ENCODE measurements around the gene LIMA1.
A peak's percentile ranks its signal among the peaks of the same experiment; 100 is the strongest.
"Not testable (repeated sequence)": the region's sequence is repeated elsewhere in the genome, so short reads cannot be mapped to it uniquely, and the experiment has no call there.

LIMA1 gene

DNA sequence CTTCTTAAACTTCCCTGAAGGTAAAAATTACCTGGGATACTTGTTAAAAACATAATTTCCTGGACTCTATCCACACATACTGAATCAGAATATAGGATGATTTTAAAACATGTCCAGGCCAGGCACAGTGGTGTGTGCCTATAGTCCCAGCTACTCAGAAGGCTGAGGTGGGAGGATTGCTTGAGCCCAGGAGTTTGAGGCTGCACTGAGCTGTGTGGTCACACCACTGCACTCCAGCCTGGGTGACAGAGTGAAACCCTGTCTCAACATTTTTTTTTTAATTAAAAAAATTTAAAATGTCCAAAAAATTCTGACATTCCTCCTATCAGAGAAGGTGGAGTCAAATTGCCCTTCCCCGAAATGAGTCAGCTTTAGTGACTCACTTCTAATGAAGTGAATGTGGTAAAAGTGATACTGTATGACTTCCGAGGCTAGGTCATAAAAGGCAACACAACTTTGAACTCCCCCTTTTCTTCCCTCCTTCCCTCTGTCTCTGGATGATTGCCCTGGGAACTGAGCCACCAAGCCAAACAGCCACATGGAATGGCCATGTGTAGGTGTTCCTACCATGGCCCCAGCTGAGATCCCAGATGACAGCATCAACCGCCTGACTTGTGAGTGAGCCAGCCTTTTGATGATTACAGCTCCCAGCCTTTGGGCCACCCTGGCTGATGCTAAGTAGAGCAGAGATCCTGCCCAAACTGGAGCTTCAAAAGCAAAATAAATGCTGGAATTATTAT is 36.3 kb downstream of the LIMA1 start:
- no peak for DNase-seq

DNA sequence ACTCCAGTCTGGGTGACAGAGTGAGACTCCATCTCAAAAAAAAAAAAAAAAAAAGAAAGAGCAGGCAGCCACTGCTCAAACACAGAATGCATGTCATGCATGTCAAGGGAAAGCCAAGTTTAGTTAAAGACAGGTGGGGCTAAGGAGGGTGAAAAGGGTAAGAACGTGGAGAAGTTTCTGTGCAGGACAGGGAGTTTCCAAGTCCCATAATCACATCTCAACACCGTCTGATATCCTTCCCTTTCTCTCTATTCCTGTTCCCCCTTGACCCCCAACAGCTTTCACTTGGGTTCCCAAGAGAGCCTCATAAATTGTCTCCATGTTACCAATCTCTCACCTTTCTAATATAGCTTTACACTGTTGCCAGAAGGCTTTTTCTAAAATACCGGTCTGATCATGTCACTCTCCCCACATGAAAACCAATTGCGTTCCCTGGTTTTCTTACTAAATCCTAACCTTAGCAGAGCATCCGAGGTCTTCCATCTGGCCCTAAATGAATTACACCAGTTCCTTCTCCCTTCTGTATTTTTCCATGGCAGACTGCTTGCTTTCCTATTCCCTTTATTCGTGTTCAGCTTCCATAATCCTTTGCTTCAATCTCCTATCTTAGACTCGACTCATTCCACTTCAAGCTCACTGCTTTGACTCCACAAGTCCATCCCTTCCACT is 37.0 kb downstream of the LIMA1 start:
- no peak for DNase-seq

DNA sequence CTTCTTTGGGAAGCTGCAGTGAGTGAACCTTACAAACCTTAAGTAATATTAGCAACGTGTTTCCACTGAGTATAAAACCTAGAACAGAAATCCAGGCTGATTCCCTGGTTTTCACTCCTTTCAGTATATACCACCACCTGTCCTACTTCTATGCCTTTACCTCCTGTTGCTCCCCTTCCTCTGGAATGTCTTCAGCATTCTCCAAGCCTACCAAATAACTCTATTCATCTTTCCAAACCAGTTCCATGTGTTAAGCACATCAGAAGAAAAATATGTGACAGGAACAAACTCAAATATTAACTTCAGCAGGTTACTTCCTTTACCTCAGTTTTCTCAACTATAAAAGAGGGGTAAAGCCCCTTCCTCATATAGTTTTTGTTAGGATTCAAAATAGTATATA is 39.8 kb downstream of the LIMA1 start:
- no peak for DNase-seq

DNA sequence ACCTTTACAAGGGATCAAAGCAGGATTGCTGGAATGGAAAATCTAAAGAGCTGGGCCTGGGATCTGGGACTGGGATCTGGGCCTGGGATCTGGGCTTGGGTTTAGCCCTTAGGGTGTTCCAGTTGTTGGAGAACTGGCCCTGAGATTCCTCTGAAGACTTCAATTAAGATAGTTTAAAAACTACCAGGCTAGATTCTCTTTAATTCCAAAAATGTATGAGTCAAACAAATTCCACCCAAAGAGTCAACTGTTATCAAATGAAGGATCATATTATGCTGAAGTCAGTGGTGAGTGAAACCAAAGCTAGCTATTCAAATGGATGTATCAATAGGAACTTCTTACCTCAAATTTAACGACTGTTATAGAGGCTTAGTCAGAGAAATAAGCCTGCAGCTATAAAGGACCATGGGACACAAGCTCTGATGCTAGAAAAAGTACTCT is 40.5 kb downstream of the LIMA1 start:
- DNase-seq, result no peak

DNA sequence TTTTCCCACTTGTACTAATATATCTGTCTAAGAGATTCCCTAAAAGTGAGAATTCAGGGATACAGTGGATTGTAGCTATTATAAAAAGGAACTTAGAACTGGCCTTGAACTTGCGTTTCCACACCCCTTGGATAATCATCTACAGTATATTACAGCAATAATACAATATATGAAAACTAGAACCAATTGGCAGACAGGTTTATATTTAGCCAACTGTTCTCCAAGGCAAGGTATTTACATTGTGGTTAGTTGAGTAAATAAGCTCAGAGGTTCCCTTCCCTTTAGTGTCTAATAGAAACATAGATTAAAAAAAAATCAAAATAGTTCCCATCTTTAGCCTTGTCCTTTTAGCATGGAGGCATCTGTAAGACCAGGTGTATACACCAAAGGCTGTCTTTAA is 42.1 kb downstream of the LIMA1 start:
- DNase-seq, result no peak

DNA sequence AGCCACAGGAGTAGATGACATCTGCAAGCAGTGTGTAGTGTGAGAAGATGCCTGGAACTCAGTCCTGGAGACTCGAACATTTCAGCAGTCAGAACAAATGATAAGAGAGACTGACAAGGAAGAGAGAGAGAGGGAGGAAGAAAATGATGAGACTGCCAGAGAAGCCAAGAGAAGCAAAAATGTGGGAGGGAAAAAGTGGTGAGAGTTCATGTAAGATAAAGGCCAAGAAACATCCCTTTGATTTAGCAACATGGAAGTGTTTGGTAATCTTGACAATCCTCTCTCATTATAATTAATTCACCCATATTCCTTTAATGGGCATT is 42.6 kb downstream of the LIMA1 start:
- no peak for DNase-seq

DNA sequence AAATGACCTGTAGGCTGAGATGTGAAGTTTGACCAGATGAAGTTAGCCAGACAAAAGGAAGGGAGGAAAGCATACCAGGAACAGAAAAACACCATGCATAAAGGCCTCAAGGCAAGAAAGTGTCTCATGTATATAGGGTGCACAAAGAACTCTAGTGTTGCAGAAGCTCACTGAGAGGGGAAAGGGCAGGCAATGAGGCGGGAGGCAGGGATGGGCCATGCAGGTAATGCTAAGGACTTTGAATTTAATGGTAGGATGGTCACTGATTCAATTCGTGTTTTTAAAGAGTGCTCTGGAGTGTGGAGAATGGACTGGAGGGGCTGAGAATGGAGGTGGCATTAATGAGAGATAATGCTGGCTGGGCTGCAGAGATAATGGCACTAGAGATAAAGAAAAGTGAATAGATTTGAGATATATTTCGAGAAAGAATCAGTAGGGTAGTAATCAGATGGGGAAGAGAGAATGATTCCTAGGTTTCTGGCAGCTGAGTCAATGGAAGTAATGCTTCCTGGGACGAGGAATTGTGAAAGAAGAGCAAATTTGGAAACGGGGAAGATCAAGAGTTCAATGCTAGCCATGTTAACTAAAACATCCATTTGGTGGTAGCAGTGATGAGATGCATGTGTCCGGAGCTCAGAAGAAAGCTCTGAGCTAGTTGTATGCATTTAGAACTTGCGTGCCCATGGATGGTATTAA is 43.1 kb downstream of the LIMA1 start:
- DNase-seq, result no peak

DNA sequence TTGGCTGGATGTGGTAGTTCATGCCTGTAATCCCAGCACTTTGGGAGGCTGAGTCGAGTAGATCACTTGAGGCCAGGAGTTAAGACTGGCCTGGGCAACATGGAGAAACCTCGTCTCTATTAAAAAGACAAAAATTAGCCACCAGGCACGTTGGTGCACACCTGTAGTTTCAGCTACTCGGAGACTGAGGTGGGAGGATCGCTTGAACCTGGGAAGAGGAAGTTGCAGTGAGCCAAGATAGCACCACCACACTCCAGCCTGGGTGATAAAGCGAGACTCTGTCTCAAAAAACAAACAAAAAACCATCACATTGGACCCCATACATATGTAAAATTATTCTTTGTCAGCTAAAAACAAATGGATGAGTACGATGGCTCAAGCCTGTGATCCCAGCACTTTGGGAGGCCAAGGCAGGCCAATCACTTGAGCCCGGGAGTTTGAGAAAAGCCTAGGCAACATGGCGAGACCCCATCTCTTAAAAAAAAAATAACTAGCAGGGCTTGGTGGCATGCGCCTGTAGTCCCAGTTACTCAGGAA is 43.9 kb downstream of the LIMA1 start:
- DNase-seq, result no peak

DNA sequence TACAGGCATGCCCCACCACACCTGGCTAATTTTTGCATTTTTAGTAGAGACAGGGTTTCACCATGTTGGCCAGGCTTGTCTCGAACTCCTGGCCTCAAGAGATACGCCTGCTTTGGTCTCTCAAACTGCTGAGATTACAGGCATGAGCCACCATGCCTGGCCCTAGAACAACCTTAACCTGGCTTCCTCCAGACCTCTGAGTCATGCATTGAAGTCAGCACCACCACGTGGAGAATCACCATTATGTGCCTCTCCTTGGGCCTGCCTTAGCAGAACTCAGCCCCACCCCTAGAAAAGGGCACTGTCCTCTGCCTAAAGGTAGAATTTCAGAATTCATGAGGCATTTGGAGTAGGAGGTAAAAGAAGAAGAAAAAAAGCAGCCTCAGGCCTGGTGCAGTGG is 49.0 kb downstream of the LIMA1 start:
- peak; percentile 24 for DNase-seq

DNA sequence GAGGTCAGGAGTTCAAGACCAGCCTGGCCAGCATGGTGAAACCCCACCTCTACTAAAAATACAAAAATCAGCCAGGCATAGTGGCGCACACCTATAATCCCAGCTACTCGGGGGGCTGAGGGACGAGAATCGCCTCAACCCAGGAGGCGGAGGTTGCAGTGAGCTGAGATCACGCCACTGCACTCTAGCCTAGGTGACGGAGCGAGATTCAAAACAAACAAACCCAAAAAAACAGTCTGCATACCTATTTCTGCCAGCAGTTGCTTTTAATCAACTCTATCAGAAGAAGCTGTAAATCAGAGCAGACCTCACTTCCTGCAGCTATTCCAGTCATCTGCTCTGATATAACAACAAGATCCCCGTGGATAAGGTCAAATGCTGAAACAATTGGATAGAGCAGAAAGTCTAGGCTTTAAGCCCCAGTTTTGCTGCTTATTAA is 50.5 kb downstream of the LIMA1 start:
- no peak for DNase-seq

DNA sequence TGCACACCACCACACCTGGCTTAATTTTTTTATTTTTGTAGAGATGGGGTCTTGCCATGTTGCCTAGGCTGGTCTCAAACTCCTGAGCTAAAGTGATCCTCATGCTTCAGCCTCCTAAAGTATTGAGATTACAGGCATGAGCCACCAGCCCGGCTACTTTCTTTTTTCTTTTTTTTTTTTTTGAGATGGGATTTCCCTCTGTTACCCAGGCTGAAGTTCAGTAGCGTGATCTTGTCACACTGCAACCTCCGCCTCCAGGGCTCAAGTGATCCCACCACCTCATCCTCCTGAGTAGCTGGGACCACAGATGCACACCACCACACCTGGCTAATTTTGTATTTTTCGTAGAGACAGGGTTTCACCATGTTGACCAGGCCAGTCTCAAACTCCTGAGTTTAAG is 51.1 kb downstream of the LIMA1 start:
- no peak for DNase-seq

DNA sequence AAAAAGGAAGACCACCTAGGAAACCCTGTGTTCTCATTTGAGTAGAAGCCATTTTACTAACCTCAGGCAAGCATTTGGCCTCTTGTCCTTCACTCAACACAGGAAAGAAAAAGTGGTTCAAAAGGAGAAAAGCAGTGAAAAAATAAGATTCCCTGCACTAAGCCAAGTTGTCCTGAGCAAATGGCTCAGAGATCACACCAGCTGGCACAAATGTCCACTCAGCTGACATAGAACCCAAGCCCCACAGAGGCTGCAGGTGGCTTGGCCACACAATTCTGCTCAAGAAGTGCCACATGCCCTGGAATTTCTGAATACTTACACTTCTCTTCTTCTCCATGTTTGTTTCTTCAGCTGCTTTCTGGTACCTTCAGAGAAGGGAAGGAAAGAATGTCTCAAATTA is 52.0 kb downstream of the LIMA1 start:
- no peak for DNase-seq

DNA sequence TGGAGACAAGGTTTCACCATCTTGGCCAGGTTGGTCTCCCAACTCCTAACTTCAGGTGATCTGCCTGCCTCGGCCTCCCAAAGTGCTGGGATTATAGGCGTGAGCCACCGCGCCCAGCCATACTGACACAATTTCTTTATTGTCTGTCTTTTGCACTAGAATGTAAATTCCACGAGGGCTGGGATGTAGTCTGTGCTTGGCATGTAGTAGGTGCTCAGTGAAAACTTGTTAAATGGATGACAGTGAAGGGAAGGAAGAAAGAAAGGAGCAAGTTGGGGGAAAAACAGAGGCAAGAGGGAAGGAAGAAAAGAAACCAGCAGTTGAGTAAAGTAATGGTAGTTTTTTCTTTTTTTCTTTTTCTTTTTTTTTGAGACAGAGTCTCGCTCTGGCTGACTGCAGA is 53.1 kb downstream of the LIMA1 start:
- DNase-seq, result no peak

DNA sequence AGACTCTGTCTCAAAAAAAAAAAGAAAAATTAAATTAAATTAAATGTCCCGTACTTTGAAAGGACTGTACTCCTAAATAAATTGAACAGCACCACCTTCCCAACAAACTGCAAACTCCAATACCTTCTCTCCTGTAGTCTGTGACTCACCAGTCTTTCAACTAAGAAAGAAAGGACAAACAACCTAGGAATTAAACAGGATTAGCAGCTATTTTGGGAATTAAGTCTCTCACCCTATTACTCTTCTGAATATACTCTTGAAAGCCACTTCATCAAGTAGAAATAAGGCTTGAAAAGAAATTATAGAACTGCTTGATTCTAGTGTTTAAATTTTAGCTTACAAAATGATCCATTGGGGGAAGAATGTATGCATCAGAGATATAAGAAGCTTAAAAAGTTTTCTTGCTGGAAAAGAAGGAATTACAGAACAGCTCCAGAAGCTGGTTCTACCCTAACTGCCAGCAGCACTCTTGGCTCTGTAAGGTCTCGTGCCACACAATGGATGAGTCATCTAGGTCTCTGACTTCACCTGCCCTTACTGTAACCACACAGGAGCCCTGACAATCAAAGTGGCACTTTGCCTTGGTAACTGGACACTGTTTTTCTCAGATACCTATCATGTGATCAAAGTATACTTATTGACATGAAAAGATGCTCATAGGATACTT is 59.2 kb downstream of the LIMA1 start:
- peak; percentile 59 for DNase-seq

DNA sequence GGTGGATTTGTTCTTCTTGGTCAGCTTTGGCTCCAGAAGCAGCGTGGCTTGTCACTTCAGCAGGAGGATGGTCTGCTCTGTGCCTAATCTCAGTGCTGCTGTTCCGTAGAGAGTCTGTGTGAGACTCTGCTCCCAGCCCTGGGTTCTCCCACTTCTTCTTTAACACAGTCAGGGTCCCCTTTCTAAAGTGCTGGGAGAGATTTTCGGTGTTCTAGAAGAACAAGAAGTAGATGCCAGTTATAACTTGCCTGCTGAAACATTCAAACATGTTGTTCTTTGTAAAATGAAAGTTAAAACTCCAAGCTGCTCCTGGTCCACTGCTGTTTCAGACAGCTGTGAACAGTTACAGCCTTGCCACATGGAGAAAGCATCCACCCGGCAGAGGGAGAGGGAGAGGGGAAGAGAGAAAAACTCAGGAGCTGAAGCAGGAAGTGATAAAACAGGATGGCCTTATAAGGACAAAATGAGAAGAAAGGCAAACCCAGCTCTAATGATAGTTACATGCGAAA is 61.0 kb downstream of the LIMA1 start:
- DNase-seq, result peak; percentile 28

DNA sequence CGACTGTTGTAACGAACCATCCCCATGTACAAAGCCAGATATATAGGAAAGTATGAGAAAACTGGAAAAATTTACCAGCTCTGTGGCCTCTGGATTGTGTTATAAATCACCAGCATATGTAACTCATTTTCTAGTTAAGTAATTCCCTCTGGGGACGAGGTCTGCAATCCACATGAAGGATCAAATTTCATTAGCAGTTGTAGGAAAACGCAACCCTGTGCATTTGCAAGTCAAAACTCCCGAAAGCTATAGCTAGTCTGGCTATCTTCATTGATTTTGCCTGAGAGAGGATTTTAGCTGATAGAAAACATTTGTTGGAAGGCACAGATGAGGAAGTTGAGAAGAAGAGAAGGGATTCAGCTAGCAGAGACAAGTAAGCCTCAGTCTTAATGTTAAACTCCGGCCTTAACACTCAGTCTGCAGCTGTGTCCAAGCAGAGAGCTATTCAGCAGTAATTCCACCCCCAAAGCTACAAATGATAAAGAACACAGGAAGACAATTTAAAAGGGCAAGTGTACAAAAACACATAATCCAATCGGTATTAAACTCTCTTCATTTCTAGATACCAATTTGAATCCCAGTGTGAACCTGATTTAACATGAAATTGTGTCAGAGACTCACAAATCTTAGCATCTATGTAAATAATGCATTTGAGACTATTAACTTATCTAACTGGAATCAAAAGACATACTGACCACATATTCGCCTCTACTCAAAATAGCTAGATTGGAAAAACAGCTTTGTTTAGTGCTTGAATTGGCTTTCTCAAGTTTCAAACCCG is 61.9 kb downstream of the LIMA1 start:
- no peak for DNase-seq

DNA sequence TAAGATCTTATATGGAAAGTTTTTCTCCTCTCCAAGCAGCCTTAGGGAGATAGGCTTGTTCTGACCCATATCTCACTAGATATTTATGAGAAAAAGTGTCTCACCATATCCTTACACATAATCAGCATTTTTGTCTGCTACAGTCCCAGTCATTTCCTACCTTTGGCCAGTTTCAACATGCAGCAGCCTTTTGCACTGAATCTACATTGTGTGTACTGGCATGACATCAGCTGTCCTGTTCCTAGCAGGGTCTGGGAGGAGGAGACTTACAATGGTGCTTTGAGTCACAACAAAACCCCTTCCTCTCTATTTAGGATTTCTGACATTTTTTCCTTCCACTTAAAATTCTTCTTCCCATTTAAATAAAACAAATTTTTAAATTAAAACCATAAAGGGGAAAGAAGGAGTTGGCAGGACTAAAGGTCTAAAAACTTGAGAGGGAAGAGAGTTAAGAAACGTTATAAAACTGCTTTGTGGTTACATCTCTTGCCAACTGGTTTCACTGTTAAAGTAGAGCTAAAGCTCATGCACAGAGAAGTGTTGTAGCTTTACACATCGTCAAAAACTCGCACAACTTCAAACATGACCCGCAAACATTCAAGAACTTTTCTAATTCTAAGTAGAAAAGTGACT is 62.8 kb downstream of the LIMA1 start:
- peak; percentile 35 for DNase-seq

DNA sequence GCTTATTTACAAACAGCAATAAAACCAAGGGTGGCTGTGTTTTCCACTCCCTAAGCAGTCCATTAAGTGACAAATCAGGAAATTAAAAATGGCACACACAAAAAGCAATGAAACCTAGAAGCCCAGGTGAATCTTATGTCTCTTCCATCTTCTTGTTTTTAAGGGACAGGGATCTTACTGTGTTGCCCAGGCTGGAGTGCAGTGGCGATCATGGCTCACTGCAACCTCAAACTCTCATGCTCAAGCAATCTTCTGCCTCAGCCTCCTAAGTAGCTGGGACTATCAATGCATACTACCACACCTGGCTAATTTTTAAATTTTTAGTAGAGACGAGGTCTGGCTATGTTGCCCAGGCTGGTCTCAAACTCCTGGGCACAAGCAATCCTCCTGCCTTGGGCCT is 63.8 kb downstream of the LIMA1 start:
- no peak for DNase-seq

DNA sequence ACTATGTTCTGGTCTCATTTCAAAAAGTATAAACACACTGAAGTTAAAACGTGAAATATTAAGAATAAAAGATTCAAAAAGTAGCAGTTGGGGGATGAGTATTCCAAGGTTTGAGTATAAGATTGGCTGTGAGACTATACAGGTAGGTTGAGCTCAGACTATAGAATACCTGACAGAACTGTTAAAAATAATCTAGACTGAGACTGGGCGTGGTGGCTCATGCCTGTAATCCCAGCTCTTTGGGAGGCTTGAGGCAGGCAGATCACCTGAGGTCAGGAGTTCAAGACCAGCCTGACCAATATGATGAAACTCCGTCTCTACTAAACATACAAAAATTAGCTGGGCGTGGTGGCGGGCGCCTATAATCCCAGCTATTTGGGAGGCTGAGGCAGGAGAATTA is 64.3 kb downstream of the LIMA1 start:
- DNase-seq, result not testable (repeated sequence)

DNA sequence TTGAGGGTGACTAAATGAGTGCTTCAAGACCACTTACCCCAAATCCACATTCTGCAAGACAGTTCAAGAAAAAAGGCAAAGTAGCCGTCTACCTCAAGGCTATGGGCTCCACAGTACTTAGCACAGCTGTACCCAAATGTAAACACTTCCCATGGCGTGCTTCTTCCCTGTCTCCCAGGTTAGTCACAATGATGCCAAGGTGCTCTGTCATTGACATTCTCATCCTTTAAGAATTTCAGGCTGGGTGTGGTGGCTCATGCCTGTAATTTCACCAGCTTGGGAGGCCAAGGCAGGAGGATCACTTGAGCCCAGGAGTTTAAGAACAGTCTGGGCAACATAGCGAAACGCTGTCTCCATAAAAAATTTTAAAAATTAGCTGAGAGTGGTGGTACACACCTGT is 64.9 kb downstream of the LIMA1 start:
- no peak for DNase-seq

DNA sequence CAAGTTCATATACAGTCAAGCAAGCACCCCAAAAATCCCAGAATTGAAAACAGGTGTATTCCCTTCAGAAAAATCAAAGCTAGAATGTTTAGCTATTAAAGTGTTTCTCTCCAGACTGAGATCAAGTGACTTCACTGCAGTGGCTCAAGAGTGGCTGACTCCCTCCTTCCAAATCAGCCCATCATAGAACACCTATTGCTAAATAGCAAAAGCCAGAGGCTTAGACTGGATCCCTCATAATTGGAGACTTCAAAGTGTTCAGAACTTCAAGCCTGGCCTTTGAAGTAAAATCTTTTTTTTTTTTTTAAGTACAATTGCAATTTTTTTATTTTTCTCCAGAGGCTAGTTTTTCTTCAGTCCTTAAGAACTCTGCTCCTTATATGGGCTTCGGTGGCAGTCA is 66.1 kb downstream of the LIMA1 start:
- DNase-seq, result no peak

DNA sequence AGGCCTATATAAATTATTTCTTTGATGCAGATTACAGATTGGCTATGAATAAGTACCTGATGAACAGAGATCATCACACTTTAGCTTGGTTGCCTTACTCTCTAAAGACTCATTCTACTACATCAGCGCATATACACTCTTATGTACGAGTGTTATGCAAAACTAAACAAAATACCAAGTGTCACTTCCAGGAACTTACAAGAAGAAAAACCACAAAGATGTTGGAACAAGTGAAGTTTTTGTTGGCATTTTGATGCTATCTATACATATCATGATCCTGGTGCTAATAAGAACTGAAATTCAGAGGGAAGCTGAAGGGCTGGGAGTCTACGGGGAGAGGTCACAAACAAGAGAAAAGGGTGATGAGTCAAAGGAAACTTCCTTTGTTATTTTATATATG is 68.3 kb downstream of the LIMA1 start:
- DNase-seq, result no peak

Data from CD4-positive, alpha-beta T cell treated with Interleukin-17A for 4 hours (primary cell).